GOT3 (cell line): Measurements from ENCODE around the gene NHSL2.
"Not testable (repeated sequence)": the region's sequence is repeated elsewhere in the genome, so short reads cannot be mapped to it uniquely, and the experiment has no call there.

ENCODE experiments used
- DNase-seq: peaks from one replicate; lab custom pipeline; 2025; ENCODE audit warnings: mixed read lengths; lab: John Stamatoyannopoulos, UW

NHSL2 gene

DNA sequence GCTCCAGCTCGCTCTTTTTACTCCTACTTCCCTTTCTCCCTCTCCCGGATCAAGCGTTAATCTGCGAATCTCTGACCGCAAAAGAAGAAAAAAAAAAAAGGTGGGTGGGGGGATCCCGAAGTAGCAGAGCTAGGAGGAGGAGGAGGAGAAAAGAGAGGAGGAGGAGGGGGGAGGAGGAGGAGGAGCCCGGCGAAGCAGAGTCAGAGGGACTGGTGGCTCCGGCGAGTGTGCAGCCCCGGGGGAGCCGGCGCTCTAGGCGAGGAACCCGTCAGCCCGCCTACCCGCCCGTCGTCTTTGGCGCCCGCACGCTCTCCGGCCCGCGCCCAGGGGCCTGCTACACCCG lies at the start of gene NHSL2:
Gene NHSL2 (plus strand): TSS at position 203 of the 343 bp plus-strand sequence.
- no peak for DNase-seq

DNA sequence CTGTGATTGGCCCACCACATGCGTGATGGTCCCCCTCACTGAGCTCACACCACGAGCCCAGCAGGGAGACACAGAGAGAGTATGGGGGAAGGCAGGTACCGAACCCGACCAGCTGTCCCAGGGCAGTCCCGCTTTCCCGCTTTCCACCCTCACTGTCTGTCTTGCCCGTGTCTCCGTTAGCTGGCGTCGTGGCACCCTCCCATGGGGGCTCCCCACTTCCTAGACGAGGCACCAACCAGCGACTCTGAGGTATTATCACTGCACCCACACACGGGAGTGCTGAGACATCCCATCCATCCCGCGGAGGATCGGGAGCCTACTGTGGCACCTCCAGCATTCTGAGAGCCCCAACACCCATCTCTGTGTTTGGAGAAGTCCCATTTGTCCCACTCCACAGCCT lies 43.0 kb upstream of the NHSL2 start:
- DNase-seq, result no peak

DNA sequence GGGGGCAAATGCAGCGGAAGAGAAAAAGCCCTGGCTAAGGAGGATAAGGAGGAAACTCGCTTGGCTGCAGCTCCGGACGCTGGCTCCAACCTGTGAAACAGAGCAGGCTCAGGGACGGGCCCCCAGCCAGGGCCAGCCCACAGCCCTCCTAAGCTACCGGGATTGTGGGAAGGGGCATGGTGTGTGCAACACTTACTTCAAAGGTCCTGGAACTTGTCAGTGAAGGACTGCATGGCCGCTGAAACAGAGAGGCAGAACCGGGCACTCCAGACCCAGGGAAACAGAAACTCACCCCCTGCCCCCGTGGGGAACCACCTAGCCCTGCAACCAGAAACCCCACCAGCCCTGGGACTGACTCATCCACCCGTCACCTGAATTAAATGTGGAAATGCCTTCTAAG lies 41.1 kb upstream of the NHSL2 start:
- not testable (repeated sequence) for DNase-seq

DNA sequence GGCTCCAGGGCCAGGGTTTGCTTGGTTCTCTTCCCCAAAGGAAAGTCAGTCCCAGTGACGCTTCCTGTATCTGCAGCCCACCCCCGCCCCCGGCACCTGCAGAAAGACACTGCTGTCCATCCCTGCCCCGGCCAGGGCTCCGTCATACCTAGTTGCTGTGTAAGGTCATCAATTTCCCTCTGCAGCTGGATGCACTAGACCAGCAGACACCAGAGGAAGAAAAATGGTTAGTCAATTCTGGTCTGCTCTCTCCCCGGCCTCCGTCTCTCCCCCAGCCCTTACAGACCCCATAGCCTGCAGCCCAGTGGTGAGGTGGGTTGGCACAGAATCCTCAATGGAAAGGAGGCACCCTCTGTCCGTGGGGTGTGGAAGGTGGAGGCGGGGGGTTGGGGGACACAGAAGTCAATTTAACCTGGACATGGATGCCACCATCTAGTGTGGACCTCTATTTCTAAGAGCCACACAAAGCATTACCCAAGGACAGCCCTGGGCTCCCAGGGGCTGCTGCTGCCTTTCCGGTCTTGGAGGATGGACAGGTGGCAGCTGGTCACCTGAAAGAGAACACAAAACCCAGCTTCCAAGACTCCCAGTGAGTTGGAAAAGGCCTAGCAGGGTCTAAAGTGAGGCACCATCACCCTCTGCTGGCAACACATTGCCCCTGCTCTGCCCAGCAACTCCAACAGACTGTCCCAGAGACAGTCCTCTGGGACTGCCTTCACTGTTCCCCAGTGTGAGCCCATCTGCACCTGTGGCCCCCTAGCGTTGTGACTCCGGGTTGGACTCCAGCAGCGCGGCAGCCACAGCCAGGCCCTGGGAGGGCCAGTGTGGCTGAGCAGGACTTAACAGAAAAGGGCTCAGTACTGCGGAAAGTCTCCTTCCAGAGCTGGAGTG lies 40.2 kb upstream of the NHSL2 start:
- DNase-seq, result no peak

- DNase-seq, result no peak
Measured at GRCh38 chrX:71871367-71871766, 39.3 kb upstream of the NHSL2 start.

GRCh38 chrX:71872542-71873458 lies 37.8 kb upstream of the NHSL2 start:
- DNase-seq, result no peak

DNA sequence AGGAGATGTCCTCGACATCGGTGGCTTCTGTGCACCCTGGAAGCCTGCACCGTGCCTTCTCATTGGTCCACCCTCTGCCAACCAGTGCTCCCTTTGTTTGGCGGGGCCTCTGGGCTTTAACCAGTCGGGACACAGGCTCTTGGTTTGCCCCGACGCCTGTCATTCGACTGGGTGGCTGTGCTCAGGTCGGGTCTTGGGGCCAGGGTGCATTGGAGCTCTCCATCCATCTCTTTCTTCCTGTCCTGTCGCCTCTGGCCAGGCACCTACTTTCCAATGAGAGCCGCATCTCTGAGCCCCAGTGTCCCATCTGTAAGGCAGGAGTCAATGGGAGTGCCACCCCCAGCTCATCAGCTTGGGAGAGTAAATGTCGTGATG lies 37.2 kb upstream of the NHSL2 start:
- DNase-seq, result no peak

DNA sequence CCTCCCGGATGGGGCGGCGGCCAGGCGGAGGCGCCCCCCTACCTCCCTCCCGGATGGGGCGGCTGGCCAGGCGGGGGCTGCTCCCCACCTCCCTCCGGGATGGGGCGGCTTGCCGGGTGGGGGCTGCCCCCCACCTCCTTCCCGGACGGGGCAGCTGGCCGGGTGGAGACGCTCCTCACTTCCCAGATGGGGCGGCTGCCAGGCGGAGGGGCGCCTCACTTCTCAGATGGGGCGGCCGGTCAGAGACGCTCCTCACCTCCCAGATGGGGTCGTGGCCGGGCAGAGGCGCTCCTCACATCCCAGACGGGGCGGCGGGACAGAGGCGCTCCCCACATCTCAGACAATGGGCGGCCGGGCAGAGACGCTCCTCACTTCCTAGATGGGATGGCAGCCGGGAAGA lies 33.8 kb upstream of the NHSL2 start:
- not testable (repeated sequence) for DNase-seq

- no peak for DNase-seq
Measured at GRCh38 chrX:71885099-71885498, 25.5 kb upstream of the NHSL2 start.

- DNase-seq, result no peak
Measured at GRCh38 chrX:71895607-71896006, 15.0 kb upstream of the NHSL2 start.

DNA sequence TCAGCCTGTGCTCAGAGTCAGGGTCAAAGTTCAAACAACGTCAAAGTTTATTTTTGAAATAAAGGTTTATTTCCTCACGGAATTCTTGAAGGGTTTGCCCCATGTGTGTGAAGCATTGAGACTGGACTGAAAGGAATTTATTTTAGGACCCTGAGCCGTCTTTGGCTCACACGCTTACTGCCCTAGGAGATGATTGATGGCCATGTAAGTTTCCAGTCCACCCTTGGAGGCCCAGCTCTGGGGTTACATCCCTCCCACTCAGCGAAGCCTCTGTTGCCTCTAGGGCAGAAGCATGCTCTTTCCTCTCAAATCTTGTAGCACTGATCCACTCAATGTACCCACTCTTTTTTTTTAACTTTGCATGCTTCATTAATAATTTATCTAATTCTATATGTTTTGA lies 4.5 kb upstream of the NHSL2 start:
- DNase-seq, result no peak

DNA sequence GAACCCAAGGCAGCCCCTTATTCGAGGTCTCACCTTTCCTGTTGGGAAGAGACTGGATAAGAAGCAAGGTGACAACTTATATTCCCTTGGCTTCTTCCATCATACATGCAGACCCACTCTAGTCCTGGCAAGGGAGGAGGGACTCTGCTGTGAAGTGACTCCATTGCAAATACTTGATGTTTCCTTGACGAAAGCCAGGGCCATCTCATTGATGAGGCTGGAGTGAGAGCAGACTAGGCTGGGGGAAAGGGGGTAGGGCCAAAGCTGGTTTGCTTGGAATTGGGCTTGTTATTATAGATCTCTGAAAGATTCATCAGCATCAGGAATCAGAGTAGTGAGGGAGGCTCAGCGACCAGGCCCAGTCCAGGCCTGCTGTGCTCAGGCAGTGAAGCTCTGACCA lies 2.3 kb upstream of the NHSL2 start:
- no peak for DNase-seq

- no peak for DNase-seq
Measured at GRCh38 chrX:71909956-71910355, 689 bp upstream of the NHSL2 start.

- no peak for DNase-seq
Measured at GRCh38 chrX:71910986-71911730, 513 bp downstream of the NHSL2 start.

DNA sequence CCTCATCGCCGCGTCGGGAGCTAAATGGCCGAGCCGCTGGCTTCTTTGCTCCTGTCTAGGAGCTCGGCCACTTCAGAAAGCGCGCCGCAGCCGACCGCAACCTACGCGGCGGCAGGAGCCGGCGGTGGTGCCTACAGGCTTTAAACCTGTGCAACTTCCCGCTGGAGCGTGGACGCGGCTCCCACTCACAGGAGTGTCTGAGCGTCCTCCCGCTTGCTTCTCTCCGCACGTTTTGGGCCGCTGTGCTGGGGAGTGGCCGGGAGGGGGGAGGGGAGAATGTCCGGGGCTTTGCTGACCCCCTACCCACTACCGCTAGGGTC lies 1.0 kb downstream of the NHSL2 start:
- DNase-seq, result no peak

DNA sequence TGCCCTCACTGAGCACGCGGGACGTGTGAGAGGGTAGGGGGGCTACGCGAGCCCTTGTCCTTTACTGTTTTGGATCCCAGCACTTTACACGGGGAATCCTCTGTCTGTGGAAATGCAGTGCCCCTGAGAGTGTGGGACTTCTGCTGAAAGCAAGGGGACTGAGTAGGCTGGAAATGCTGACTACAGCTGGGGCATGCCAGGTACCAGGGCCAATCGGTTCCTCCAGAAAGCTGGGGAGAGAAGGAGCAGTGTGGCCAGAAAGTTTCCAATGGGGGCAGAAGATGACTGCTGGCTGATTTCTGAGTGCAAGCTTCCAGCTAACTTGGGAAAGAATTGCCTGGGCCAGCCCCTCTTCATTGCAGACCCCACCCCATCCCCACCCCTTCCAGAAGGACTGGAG lies 1.5 kb downstream of the NHSL2 start:
- DNase-seq, result no peak

GRCh38 chrX:71913156-71913950 lies 2.7 kb downstream of the NHSL2 start:
- DNase-seq, result no peak

- no peak for DNase-seq
Measured at GRCh38 chrX:71917621-71918343, 7.1 kb downstream of the NHSL2 start.

GRCh38 chrX:71919431-71919830 lies 8.8 kb downstream of the NHSL2 start:
- DNase-seq, result no peak

DNA sequence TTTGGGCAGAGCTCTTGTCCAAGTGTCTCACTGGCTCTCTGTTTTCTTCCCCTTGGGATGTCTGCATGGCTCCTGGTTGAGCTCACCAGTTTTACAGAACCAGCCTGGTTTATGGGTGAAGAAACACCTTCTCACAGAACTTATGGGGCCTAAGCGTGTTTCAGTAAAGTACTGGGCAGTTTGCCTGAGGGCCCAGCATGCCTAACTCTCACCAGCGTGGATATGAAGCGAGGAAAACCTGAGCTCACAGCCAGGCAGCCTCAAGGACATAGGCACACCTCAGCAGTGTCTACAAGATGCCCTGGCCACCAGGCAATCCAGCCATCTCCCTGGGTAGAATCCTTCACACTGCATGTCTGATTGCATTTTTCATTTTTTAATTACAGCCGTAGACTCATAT lies 9.2 kb downstream of the NHSL2 start:
- DNase-seq, result no peak

DNA sequence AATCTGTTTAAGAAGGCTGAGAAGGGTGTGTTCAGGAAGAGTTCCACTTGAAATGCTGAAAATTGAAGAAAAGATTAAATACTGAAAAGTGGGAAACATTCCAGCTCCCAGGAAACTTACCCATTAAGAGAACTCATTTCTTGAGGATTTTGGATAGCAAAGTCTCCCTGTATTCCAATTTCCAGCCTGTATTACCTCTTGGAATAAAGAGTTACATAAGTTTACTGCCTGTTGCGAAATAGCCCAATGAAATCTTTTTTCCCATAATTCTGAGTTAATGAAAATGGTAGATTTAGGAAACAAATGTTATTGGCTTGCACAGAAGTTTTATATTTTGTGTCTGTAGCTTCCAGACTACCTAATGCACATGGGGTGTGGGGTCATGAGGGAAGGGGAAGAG lies 12.0 kb downstream of the NHSL2 start:
- DNase-seq, result no peak
